ENCODE data around the gene SERINC3.

SERINC3 gene

GRCh38 chr20:44560229-44560628 is 38.4 kb upstream of the SERINC3 start:
- no peak for DNase-seq (ENCODE audit: low spot score)
- TF ChIP-seq CTCF (IDR thresholded peaks at IDR 0.05; ENCODE audit: extremely low read depth, insufficient read depth, missing control alignments) = no peak
- in situ Hi-C loops (cut with MboI; ENCODE audit: low pct_unique_long_range_greater_than_20kb, low sequenced_read_pairs, unreplicated experiment) = no loop called here

- DNase-seq (ENCODE audit: low spot score) = no peak
- in situ Hi-C loops (cut with MboI; ENCODE audit: low pct_unique_long_range_greater_than_20kb, low sequenced_read_pairs, unreplicated experiment) = no loop called here
- TF ChIP-seq CTCF (IDR thresholded peaks at IDR 0.05; ENCODE audit: extremely low read depth, insufficient read depth, missing control alignments) = no peak
Observed at GRCh38 chr20:44559302-44559701, 37.4 kb upstream of the SERINC3 start.

- no peak for TF ChIP-seq CTCF (IDR thresholded peaks at IDR 0.05; ENCODE audit: extremely low read depth, insufficient read depth, missing control alignments)
- in situ Hi-C loops (cut with MboI; ENCODE audit: low pct_unique_long_range_greater_than_20kb, low sequenced_read_pairs, unreplicated experiment) = no loop called here
- no peak for DNase-seq (ENCODE audit: low spot score)
Observed at GRCh38 chr20:44552950-44553908, 31.4 kb upstream of the SERINC3 start.

GRCh38 chr20:44552568-44552949 is 30.7 kb upstream of the SERINC3 start:
- in situ Hi-C loops (cut with MboI; ENCODE audit: low pct_unique_long_range_greater_than_20kb, low sequenced_read_pairs, unreplicated experiment) = no loop called here
- no peak for DNase-seq (ENCODE audit: low spot score)
- no peak for TF ChIP-seq CTCF (IDR thresholded peaks at IDR 0.05; ENCODE audit: extremely low read depth, insufficient read depth, missing control alignments)

- in situ Hi-C loops (cut with MboI; ENCODE audit: low pct_unique_long_range_greater_than_20kb, low sequenced_read_pairs, unreplicated experiment) = no loop called here
- DNase-seq (ENCODE audit: low spot score) = no peak
- TF ChIP-seq CTCF (IDR thresholded peaks at IDR 0.05; ENCODE audit: extremely low read depth, insufficient read depth, missing control alignments) = no peak
Observed at GRCh38 chr20:44552050-44552449, 30.2 kb upstream of the SERINC3 start.

GRCh38 chr20:44549123-44549522 is 27.3 kb upstream of the SERINC3 start:
- in situ Hi-C loops (cut with MboI; ENCODE audit: low pct_unique_long_range_greater_than_20kb, low sequenced_read_pairs, unreplicated experiment) = no loop called here
- DNase-seq (ENCODE audit: low spot score) = no peak
- no peak for TF ChIP-seq CTCF (IDR thresholded peaks at IDR 0.05; ENCODE audit: extremely low read depth, insufficient read depth, missing control alignments)
